Umbilical cord (tissue), 2 donors: ENCODE results near the gene MGST3. TPM values are rescaled to one million over a fixed set of nuclear protein-coding genes. Genes with fewer than 3 reads are reported as not detected.
"Not testable (repeated sequence)": the region's sequence is repeated elsewhere in the genome, so short reads cannot be mapped to it uniquely, and the experiment has no call there.

Experiments
- DNase-seq: peaks from one replicate; pipeline ENCODE4 v3.0.0-alpha.2; 2015; ENCODE audit warnings: low spot score
- total RNA-seq: library from RNA; depleted of rRNA; stranded (reverse); fragments of >200 nt; gene quantifications from one replicate; pipeline ENCODE4 v1.2.3, GENCODE V29; 2014; ENCODE audit warnings: low replicate concordance; ENCODE audit not compliant: insufficient read depth

Gene MGST3
- total RNA-seq, 1 donor from 2014 or later, result 145 TPM

DNA sequence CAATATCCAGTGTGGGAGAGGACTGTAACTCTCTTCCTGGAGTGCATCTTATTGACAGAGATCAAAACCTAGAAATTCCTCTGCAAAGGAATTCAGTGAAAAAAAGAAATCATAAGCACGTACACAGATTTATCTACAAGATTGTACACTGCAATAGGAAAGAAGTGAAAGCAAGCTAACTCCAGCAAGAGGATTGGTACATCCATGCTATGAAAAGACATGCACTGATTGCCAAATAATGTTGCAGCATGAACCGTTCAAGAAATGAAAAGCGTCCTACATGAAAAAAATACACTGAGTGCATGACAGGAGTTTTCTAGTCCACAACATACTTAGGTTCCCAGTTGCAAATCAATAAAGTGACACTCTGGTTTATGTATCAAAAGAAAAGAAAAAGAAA, 1.9 kb upstream of the MGST3 start:
- DNase-seq, result peak; percentile 22

GRCh38 chr1:165629848-165630628, 996 bp upstream of the MGST3 start:
- no peak for DNase-seq

DNA sequence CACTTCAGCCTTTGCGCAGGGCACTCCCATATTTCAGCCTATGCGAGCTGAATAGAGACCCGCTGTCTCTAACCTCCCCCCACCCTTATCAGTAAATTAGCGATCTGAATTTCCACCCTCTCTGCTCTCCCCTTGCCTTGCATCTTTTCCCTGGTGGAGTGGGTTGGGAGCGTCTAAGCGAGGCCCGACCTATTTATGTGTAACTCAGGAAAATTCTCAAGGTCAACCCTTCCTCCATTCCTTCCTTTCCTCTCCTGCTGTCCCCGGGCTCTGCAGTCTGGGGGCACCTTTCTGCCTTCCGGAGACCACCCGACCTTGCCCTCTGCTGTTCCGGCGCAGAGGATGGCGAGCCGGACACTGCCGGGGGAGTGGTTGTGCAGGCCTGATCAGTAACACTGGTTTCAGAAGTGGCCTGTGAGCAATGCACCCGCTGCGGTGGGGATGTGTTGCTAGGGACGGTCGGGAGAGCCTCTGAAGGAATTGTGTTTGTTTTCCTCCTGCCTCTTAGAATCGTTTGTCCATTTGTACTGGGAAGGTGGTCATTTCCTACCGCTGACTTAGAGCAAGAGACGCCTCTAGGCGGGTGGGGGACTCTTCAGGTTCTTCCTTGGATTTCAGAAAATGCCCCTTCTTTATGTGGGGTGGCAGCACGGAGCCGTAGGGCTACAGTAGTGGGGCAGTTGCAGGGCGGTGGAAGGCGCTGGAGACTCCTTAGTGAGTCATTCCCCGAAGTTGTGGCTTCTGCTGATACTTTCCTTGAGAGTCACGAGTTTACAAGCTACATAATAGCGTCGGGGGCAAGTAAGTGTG, 513 bp downstream of the MGST3 start:
- DNase-seq, result peak; percentile 71

DNA sequence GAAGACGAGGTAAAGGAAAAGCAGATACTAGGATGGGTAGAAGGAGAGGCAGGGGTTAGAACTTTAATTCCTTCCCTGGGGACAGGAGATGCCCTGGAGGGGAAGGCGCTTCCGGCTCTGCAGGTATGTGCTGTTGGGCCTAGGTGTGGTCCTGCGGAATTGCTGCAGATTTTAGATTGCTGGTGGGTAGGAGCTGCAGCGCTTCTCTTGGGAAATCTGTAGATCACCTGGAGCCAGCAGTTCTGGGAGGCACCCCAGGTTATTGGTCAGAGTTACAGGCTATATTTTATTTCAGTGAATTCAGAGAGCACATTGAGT, 1.1 kb downstream of the MGST3 start:
- no peak for DNase-seq

DNA sequence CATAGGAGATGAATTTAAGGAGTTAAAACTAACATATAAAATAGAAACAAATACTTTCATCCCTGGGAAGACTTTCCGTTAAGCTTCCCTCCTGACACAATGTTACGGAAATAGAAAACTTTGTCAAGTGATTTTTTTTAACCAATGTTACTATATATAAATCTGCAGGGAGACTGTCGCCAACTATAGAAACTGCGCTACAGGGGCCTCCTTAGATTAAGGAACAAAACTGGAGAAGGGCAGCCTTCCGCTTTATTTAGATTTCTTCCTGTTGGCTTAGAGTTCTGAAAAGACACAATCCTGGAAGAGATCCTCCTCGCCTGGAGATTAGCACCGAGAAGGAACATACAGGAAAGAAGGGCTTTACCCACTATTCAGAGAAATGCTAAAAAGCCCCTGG, 1.5 kb downstream of the MGST3 start:
- DNase-seq, result peak; percentile 37

GRCh38 chr1:165633614-165634013, 2.6 kb downstream of the MGST3 start:
- no peak for DNase-seq

GRCh38 chr1:165634154-165634921, 3.3 kb downstream of the MGST3 start:
- DNase-seq, result no peak

GRCh38 chr1:165635329-165635728, 4.3 kb downstream of the MGST3 start:
- DNase-seq, result no peak

- DNase-seq, result no peak
Measured at GRCh38 chr1:165635823-165636222, 4.8 kb downstream of the MGST3 start.

DNA sequence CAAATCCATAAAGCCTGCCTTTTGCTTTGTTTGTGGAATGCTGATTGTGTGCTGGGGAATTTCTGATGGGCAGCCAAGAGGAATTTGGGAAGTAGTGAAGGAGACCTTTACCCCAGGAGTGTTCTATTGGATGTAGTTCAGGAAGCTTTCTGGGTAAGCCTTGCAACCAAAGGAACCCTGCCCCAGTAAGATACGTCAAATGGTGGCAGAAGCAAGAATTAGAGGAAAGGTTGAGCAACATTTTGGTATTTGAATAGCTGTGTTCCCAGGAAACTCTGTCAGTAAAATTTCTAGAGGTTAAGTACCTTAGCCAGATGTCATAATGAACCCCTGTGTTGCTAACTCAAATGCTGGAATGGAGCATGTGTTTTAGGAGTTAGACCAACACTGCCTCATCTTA, 6.4 kb downstream of the MGST3 start:
- no peak for DNase-seq

- not testable (repeated sequence) for DNase-seq
Measured at GRCh38 chr1:165638211-165638610, 7.2 kb downstream of the MGST3 start.

GRCh38 chr1:165639821-165640623, 9.0 kb downstream of the MGST3 start:
- no peak for DNase-seq

DNA sequence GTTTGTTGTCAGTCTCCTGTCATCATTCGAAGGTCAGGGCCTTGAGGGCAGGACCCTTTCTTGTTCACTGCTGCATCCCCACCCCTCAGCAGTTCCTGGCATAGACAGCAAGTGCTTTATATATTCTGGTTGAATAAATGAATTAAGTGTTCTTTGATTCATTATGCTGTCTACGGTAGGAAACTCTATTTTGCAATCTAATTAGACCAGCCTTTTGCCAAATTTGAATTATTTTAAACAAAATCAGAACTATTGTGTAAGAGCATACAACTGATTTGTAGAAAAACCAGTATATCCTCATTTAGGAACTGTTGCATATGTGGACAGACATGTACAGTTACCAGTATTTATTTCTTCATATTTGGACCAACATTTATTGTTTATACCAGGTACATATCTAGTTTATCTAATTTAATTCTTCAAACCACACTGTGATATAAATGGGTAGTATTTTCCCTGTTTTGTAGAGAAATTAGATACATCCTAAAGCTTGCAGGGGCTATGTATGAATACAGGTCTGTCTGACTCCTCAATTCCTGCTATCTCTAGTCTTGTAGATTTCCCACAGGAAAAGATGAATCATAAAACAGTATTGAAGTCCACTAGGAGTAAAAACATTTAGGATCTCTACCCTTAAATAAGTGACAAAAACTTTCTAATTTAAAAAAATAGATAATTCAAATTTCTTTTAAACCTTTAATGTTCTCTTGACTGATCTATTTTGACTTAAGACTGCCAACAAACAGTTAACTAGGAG, 10.4 kb downstream of the MGST3 start:
- no peak for DNase-seq

DNA sequence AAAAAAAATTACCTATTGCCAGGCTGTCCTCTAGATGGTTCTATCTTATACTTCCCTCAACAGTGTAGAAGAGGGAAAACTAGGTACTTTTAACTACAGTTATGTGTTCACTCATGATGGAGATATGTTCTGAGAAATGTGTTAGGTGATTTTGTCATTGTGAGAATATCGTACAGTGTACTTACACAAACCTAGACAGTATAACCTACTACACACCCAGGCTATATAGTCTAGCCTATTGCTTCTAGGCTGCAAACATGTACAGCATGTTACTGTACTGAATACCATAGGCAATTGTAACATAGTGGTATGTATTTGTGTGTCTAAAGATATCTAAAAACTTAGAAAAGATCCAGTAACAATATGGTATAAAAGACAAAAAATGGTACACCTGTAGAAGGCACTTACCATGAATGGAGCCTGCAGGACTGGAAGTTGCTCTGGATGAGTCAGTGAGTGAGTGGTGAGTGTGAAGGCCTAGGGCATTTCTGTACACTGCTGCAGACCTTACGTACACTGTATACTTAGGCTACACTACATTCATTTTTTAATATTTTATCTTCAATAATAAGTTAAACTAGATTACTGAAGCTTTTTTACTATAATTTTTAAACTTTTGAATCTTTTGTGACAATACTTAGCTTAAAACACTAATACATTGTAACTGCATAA, 13.2 kb downstream of the MGST3 start:
- DNase-seq, result no peak

DNA sequence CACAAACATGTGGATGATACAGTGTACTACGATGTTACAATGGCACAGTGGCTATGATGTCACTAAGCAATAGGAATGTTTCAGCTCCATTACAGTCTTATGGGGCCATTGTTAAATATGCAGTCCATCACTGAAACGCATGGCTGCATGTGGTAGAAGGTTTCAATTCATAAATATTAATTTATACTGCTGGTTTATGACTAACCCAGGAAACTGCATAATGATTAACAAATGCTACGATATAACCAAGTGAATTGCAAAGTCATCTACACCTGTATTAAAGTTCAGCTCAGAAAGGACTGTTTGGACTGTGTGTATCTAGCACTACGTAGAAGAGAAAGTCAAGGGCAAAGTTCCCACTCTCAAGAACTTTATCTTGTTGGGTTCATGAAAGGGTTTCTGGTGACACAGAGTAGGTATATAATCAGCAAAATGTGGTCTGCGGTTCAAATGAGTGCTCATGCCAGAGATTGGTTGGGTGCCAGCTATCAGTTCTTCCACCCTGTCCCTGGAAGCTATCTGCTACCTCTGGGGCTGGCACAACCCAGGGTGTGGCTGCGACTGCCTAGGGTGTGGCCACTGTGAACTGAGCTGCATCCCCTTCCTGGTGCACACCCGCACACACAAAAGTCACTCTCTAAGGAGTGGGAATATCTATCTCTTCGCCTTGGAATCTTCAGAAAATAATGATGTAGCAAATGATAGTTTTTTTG, 14.8 kb downstream of the MGST3 start:
- DNase-seq, result no peak

GRCh38 chr1:165647517-165647916, 16.5 kb downstream of the MGST3 start:
- no peak for DNase-seq

DNA sequence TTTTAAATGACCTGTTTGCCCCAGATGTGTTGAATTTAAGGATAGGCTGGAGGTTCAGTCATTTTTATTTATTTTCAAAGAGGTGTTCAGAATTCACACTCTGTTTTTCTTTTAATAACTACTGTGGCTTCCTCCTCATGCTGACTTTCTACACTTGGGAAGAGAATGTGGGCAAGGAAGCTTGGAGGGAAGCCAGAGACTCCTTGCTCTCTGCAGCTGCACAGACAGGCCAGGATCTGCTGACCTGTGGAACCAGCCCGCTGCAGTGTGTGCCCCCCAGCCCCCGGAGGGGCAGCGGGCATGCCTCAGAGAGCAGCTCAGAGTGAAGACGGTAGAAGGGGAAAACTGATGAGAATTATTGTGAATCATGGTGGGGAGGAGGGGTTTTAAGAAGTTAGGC, 16.9 kb downstream of the MGST3 start:
- no peak for DNase-seq

DNA sequence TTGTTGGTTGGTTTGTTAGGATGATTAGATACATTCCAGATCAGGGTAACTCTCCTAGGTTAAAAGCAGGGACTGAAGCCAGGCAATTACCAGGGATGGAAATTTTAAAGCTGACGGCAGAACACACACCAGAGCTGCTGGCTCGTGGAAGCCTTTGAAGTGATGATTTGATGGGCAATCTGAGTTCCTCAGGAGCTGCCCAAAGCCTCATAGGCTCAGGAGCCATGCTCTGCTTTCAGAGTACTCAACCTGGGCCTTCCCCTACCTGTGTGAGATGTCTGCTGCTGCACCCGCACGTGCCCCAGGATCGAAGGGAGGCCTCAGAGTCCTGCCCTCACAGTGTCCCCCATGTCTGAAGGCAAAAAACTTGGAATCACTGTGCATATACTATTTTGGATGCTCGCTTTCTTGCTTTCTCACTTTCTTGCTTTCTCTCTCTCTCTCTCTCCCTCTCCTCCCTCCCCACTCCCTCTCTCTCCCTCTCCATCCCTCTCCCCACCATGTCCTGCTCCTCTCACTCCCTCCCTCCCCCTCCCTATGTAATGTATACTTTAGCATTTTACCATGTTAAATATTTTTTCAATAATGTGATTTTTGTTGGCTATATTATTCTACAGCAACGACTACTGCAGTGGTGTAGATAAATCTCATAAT, 18.0 kb downstream of the MGST3 start:
- DNase-seq, result no peak
